ENCODE data around the gene ZNF337.

DNA sequence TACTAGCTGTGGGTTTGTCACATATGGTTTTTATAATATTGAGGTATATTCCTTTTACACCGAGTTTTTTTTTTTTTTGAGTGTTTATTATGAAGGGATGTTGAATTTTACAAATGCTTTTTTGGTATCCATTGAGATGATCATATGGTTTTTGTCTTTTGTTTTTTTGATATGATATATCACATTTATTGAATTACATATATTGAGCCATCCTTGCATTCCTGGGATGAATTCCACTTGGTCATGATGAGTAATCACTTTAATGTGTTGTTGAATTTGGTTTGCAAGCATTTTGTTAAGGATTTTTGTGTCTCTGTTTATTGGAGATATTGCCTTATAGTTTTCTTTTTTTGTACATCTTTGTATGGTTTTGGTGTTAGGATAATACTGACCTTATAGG lies 3.3 kb upstream of the ZNF337 start:
- TF ChIP-seq POLR2AphosphoS5 (IDR thresholded peaks at IDR 0.05; ENCODE audit: low read depth, low read length) (no peak), YY1 (IDR thresholded peaks at IDR 0.05; ENCODE audit: extremely low read depth, insufficient replicate concordance, low read depth, low read length) (no peak), JUND (IDR thresholded peaks at IDR 0.05) (no peak), POLR2A (IDR thresholded peaks at IDR 0.05; ENCODE audit: borderline replicate concordance, extremely low read depth, insufficient read depth, insufficient read length) (no peak), ZNF274 (IDR thresholded peaks at IDR 0.05; ENCODE audit: low read depth, low read length) (no peak), RAD21 (IDR thresholded peaks at IDR 0.05; ENCODE audit: low read depth) (no peak), CEBPB (IDR thresholded peaks at IDR 0.05; ENCODE audit: low read depth) (no peak), EZH2phosphoT487 (IDR thresholded peaks at IDR 0.05; ENCODE audit: borderline replicate concordance) (no peak), EZH2 (IDR thresholded peaks at IDR 0.05) (no peak), MAX (IDR thresholded peaks at IDR 0.05) (no peak)
- TF ChIP-seq, protein P1, sequence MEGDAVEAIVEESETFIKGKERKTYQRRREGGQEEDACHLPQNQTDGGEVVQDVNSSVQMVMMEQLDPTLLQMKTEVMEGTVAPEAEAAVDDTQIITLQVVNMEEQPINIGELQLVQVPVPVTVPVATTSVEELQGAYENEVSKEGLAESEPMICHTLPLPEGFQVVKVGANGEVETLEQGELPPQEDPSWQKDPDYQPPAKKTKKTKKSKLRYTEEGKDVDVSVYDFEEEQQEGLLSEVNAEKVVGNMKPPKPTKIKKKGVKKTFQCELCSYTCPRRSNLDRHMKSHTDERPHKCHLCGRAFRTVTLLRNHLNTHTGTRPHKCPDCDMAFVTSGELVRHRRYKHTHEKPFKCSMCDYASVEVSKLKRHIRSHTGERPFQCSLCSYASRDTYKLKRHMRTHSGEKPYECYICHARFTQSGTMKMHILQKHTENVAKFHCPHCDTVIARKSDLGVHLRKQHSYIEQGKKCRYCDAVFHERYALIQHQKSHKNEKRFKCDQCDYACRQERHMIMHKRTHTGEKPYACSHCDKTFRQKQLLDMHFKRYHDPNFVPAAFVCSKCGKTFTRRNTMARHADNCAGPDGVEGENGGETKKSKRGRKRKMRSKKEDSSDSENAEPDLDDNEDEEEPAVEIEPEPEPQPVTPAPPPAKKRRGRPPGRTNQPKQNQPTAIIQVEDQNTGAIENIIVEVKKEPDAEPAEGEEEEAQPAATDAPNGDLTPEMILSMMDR (IDR thresholded peaks at IDR 0.05 in 2 of 3, conservative IDR thresholded peaks at IDR 0.05 in 1 of 3; ENCODE audit: borderline replicate concordance in 1 of 3, insufficient read depth in 1 of 3, low read depth in 2 of 3, low read length in 2 of 3): no peak
- TF ChIP-seq, protein P2, sequence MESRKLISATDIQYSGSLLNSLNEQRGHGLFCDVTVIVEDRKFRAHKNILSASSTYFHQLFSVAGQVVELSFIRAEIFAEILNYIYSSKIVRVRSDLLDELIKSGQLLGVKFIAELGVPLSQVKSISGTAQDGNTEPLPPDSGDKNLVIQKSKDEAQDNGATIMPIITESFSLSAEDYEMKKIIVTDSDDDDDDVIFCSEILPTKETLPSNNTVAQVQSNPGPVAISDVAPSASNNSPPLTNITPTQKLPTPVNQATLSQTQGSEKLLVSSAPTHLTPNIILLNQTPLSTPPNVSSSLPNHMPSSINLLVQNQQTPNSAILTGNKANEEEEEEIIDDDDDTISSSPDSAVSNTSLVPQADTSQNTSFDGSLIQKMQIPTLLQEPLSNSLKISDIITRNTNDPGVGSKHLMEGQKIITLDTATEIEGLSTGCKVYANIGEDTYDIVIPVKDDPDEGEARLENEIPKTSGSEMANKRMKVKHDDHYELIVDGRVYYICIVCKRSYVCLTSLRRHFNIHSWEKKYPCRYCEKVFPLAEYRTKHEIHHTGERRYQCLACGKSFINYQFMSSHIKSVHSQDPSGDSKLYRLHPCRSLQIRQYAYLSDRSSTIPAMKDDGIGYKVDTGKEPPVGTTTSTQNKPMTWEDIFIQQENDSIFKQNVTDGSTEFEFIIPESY (IDR thresholded peaks at IDR 0.05; ENCODE audit: extremely low read depth, insufficient replicate concordance, low read length): no peak
- TF ChIP-seq, protein P3, sequence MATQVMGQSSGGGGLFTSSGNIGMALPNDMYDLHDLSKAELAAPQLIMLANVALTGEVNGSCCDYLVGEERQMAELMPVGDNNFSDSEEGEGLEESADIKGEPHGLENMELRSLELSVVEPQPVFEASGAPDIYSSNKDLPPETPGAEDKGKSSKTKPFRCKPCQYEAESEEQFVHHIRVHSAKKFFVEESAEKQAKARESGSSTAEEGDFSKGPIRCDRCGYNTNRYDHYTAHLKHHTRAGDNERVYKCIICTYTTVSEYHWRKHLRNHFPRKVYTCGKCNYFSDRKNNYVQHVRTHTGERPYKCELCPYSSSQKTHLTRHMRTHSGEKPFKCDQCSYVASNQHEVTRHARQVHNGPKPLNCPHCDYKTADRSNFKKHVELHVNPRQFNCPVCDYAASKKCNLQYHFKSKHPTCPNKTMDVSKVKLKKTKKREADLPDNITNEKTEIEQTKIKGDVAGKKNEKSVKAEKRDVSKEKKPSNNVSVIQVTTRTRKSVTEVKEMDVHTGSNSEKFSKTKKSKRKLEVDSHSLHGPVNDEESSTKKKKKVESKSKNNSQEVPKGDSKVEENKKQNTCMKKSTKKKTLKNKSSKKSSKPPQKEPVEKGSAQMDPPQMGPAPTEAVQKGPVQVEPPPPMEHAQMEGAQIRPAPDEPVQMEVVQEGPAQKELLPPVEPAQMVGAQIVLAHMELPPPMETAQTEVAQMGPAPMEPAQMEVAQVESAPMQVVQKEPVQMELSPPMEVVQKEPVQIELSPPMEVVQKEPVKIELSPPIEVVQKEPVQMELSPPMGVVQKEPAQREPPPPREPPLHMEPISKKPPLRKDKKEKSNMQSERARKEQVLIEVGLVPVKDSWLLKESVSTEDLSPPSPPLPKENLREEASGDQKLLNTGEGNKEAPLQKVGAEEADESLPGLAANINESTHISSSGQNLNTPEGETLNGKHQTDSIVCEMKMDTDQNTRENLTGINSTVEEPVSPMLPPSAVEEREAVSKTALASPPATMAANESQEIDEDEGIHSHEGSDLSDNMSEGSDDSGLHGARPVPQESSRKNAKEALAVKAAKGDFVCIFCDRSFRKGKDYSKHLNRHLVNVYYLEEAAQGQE (IDR thresholded peaks at IDR 0.05; ENCODE audit: low read depth): no peak
- TF ChIP-seq, protein P4, sequence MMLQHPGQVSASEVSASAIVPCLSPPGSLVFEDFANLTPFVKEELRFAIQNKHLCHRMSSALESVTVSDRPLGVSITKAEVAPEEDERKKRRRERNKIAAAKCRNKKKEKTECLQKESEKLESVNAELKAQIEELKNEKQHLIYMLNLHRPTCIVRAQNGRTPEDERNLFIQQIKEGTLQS (IDR thresholded peaks at IDR 0.05): no peak
